ENCODE measurements around the gene NRCAM. TPM values are rescaled to one million over a fixed set of nuclear protein-coding genes. Genes with fewer than 3 reads are reported as not detected.

Gene NRCAM
- total and polyA plus RNA-seq, 4 donors: 0.17 to 3.2 (median 0.64) TPM

DNA sequence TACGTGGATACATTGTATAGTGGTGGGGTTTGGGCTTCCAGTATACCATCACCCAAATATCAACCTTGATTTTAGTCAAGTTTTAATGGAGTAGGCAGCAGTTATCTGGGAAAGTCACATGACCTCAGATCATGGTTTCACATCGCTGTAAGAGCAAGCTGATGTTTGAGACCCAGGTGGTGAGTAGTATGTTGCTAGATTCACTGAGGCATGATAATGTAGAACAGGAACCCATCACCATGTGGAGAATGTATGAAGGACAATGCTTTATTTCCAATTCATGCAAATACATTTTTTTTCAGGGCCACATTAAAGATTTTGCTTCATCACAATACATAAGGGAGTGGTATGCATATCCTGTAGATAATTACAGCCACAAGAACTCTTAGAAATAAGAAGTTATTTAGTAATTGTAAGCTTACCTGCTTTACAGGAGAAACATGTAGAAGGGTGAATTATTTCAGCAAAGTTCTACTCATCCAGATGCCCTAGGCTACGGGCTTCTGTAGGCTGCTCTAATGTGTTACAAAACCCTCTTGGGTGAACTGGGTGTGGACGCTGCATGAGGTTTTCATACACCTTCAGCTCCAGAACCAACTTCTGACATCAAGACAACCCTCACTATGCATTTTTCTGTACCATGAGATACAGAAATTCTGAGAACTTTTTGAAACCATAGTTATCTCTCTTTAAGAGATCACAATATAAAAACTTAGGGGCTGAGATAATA is 298.5 kb downstream of the NRCAM start (continued):
- TF ChIP-seq, protein P1, sequence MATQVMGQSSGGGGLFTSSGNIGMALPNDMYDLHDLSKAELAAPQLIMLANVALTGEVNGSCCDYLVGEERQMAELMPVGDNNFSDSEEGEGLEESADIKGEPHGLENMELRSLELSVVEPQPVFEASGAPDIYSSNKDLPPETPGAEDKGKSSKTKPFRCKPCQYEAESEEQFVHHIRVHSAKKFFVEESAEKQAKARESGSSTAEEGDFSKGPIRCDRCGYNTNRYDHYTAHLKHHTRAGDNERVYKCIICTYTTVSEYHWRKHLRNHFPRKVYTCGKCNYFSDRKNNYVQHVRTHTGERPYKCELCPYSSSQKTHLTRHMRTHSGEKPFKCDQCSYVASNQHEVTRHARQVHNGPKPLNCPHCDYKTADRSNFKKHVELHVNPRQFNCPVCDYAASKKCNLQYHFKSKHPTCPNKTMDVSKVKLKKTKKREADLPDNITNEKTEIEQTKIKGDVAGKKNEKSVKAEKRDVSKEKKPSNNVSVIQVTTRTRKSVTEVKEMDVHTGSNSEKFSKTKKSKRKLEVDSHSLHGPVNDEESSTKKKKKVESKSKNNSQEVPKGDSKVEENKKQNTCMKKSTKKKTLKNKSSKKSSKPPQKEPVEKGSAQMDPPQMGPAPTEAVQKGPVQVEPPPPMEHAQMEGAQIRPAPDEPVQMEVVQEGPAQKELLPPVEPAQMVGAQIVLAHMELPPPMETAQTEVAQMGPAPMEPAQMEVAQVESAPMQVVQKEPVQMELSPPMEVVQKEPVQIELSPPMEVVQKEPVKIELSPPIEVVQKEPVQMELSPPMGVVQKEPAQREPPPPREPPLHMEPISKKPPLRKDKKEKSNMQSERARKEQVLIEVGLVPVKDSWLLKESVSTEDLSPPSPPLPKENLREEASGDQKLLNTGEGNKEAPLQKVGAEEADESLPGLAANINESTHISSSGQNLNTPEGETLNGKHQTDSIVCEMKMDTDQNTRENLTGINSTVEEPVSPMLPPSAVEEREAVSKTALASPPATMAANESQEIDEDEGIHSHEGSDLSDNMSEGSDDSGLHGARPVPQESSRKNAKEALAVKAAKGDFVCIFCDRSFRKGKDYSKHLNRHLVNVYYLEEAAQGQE (IDR thresholded peaks at IDR 0.05): no peak
- TF ChIP-seq TAF1 (conservative IDR thresholded peaks at IDR 0.05): no peak

DNA sequence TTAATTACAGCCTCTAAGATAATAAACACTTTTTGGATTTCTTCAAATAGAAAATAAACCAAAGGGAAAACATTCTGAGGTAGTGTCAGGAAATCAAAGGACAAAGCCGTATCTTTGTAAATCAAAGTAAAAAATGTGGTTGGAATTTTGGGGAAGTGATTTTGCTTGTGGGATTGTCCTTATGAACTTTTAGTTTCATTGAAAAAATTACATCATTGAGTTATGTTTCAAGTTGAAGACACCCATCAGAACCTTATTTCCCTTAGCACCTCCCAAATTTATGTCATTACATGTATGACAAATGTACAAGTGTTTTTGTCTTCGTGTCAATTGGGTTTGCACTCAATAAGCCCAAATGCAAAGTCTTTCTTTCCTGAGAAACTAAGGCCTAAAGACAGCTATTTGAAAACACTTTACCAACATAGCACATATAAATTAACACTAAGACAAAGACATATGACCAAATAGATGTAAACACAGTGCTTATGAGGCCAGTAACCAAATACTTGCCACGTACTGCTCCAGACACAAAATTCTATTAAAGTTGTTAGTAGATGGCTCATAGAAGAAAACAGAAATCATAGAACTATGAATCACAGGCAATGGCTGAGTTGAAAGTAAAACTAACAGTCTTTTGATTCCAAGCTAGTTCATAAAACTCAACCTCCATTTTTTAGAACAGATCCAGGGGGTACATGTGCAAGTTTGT is 299.2 kb downstream of the NRCAM start:
- 88% methylated on average over 3 of the region's 3 CpGs for WGBS
- no peak for TF ChIP-seq TAF1 (conservative IDR thresholded peaks at IDR 0.05)
- no peak for TF ChIP-seq RAD21 (IDR thresholded peaks at IDR 0.05)
- TF ChIP-seq, protein P2, sequence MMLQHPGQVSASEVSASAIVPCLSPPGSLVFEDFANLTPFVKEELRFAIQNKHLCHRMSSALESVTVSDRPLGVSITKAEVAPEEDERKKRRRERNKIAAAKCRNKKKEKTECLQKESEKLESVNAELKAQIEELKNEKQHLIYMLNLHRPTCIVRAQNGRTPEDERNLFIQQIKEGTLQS (IDR thresholded peaks at IDR 0.05): no peak
- Histone ChIP-seq H3K36me3 (ENCODE audit: control insufficient read depth in 4 of 4, insufficient read depth in 3 of 4, low read depth in 1 of 4, low read length in 3 of 4) (no peaks in the 10 kb centered on the region), H3K9me3 (ENCODE audit: control insufficient read depth in 4 of 4, low read length in 3 of 4) (no peaks in the 10 kb centered on the region), H3K4me1 (ENCODE audit: control insufficient read depth in 4 of 4, insufficient read depth in 4 of 4, low read length in 3 of 4) (peaks cover 0 to 3% (median 1%) of the 10 kb centered on the region in 4 donors), H3K4me3 (ENCODE audit: low read depth in 1 of 3, low read length in 3 of 3) (no peak overlapping the region), H3K27ac (ENCODE audit: low read depth in 1 of 2, low read length in 2 of 2) (no peak overlapping the region), H3K27me3 (ENCODE audit: control insufficient read depth in 4 of 4, insufficient read depth in 4 of 4, low read length in 3 of 4) (no peaks in the 10 kb centered on the region), H3K9ac (ENCODE audit: low read depth in 1 of 2, low read length in 2 of 2) (no peak overlapping the region)
- no peak for DNase-seq (ENCODE audit: low spot score)

DNA sequence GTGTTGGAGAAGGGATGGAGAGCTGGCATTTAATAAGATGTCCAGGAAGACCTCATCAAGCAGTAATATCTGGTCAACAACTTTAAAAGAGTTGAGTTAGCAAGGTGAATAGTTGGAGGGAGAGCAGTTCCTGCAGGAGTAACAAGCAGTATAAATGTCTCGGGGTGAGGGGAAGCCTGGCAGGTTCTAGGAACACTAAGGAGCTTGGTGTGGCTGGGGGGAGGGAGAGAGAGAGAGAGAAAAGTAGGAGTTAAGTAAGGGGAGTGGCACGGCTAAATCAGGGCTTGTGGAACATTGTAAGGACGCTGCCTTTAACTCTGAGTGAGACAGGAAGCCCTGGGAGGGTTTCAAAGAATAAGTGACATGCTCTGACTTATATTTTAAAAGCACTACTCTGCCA is 304.0 kb downstream of the NRCAM start:
- TF ChIP-seq, protein P2 (IDR thresholded peaks at IDR 0.05): no peak
- TF ChIP-seq GABPA (IDR thresholded peaks at IDR 0.05 in 1 of 2, conservative IDR thresholded peaks at IDR 0.05 in 1 of 2): no peak
- TF ChIP-seq TAF1 (conservative IDR thresholded peaks at IDR 0.05): no peak
- TF ChIP-seq SP1 (IDR thresholded peaks at IDR 0.05): no peak
- TF ChIP-seq FOXA1 (IDR thresholded peaks at IDR 0.05): no peak
- no peaks in the 10 kb centered on the region for H3K27me3 ChIP-seq (ENCODE audit: control insufficient read depth in 4 of 4, insufficient read depth in 4 of 4, low read length in 3 of 4)
- H3K27ac ChIP-seq (ENCODE audit: low read depth in 1 of 2, low read length in 2 of 2): no peak overlapping the region
- DNase-seq (ENCODE audit: low spot score): no peak
- H3K9me3 ChIP-seq (ENCODE audit: control insufficient read depth in 4 of 4, low read length in 3 of 4): no peaks in the 10 kb centered on the region
- peaks cover 0 to 12% (median 6%) of the 10 kb centered on the region in 4 donors for H3K4me1 ChIP-seq (ENCODE audit: control insufficient read depth in 4 of 4, insufficient read depth in 4 of 4, low read length in 3 of 4)
- H3K4me3 ChIP-seq (ENCODE audit: low read depth in 1 of 3, low read length in 3 of 3): no peak overlapping the region
- WGBS: 74% methylated on average over 3 of the region's 3 CpGs
- H3K36me3 ChIP-seq (ENCODE audit: control insufficient read depth in 4 of 4, insufficient read depth in 3 of 4, low read depth in 1 of 4, low read length in 3 of 4): no peaks in the 10 kb centered on the region
- H3K9ac ChIP-seq (ENCODE audit: low read depth in 1 of 2, low read length in 2 of 2): no peak overlapping the region

DNA sequence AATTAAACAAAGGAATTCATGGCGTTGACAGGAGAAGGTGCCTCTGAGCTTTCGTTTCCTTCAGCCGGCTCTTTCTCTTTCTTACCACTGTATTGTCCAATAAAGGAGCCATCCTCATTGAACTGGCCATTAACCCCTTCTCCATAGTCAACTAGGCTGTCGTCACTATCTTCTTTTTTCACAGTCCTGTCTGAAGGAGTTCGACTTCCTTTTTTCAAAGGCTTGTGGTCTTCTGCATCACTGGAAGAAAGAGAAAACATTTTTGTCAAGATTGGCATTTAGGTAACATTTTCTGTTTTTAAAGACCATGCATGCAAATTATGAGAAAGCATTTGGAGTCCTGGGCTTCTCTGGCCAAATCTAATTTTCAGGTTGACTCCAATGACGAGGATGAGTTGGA is 306.3 kb downstream of the NRCAM start:
- no peak overlapping the region for H3K4me3 ChIP-seq (ENCODE audit: low read depth in 1 of 3, low read length in 3 of 3)
- H3K9me3 ChIP-seq (ENCODE audit: control insufficient read depth in 4 of 4, low read length in 3 of 4): no peaks in the 10 kb centered on the region
- peaks cover 0 to 16% (median 9%) of the 10 kb centered on the region in 4 donors for H3K4me1 ChIP-seq (ENCODE audit: control insufficient read depth in 4 of 4, insufficient read depth in 4 of 4, low read length in 3 of 4)
- no peak overlapping the region for H3K9ac ChIP-seq (ENCODE audit: low read depth in 1 of 2, low read length in 2 of 2)
- TF ChIP-seq JUND (IDR thresholded peaks at IDR 0.05) (no peak), YY1 (IDR thresholded peaks at IDR 0.05) (no peak), FOXA1 (IDR thresholded peaks at IDR 0.05) (no peak), RAD21 (IDR thresholded peaks at IDR 0.05) (no peak), NR2F2 (IDR thresholded peaks at IDR 0.05) (no peak), FOXA2 (IDR thresholded peaks at IDR 0.05) (no peak)
- TF ChIP-seq, protein P3, sequence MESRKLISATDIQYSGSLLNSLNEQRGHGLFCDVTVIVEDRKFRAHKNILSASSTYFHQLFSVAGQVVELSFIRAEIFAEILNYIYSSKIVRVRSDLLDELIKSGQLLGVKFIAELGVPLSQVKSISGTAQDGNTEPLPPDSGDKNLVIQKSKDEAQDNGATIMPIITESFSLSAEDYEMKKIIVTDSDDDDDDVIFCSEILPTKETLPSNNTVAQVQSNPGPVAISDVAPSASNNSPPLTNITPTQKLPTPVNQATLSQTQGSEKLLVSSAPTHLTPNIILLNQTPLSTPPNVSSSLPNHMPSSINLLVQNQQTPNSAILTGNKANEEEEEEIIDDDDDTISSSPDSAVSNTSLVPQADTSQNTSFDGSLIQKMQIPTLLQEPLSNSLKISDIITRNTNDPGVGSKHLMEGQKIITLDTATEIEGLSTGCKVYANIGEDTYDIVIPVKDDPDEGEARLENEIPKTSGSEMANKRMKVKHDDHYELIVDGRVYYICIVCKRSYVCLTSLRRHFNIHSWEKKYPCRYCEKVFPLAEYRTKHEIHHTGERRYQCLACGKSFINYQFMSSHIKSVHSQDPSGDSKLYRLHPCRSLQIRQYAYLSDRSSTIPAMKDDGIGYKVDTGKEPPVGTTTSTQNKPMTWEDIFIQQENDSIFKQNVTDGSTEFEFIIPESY (IDR thresholded peaks at IDR 0.05): no peak
- TF ChIP-seq, protein P2 (IDR thresholded peaks at IDR 0.05): no peak
- TF ChIP-seq, protein P4, sequence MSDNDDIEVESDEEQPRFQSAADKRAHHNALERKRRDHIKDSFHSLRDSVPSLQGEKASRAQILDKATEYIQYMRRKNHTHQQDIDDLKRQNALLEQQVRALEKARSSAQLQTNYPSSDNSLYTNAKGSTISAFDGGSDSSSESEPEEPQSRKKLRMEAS (IDR thresholded peaks at IDR 0.05): no peak
- no peaks in the 10 kb centered on the region for H3K27me3 ChIP-seq (ENCODE audit: control insufficient read depth in 4 of 4, insufficient read depth in 4 of 4, low read length in 3 of 4)
- no peak for DNase-seq (ENCODE audit: low spot score)
- no peaks in the 10 kb centered on the region for H3K36me3 ChIP-seq (ENCODE audit: control insufficient read depth in 4 of 4, insufficient read depth in 3 of 4, low read depth in 1 of 4, low read length in 3 of 4)
- no peak overlapping the region for H3K27ac ChIP-seq (ENCODE audit: low read depth in 1 of 2, low read length in 2 of 2)
- WGBS: 74% methylated on average over 6 of the region's 6 CpGs

All from liver (tissue), 9 donors.